AG04449 (cell line): Measurements from ENCODE around the gene RNASET2.

ENCODE experiments used
- CTCF ChIA-PET: fragments of 350-600 bp; formaldehyde crosslinking; extraction: SDS; loops from one replicate; lab custom pipeline; 2021; ENCODE audit warnings: antibody characterized with exemption; lab: Yijun Ruan, JAX
- POLR2A ChIA-PET: fragments of 400-600, 350-600 bp; formaldehyde crosslinking; extraction: SDS; loops from one replicate; lab custom pipeline; 2020; ENCODE audit warnings: antibody characterized with exemption, inconsistent platforms; lab: Yijun Ruan, JAX
- DNase-seq: peaks from one replicate; pipeline ENCODE4 v3.0.0-alpha.2; 2010; ENCODE audit warnings: low read depth, low spot score
- H3K4me3 ChIP-seq: 2 replicates; pipeline ENCODE4 v1.5.1; 2011; ENCODE audit warnings: low read depth, mild to moderate bottlenecking, control low read depth, low read length
- CTCF ChIP-seq: IDR thresholded peaks from one replicate; pipeline ENCODE4 v1.5.1; 2011; ENCODE audit warnings: mild to moderate bottlenecking, moderate library complexity, low read length, control low read depth, inconsistent platforms; ENCODE audit not compliant: insufficient read depth; ENCODE audit errors: missing control alignments

Gene RNASET2

GRCh38 chr6:166955121-166955864, 1.1 kb downstream of the RNASET2 start:
- no peak for TF ChIP-seq CTCF
- DNase-seq: no peak
- CTCF ChIA-PET: interaction anchor here (1.2 to 2.4 kb wide), 4 partner anchors 11 to 179 kb away, joined by 4 to 13 read pairs (median 8); no protein-coding TSS in a partner anchor
- POLR2A ChIA-PET: no interaction called here
- peak overlapping the region; percentile 75 for H3K4me3 ChIP-seq

- ChIA-PET POLR2A (no interaction called here), CTCF (interaction anchor here (1.0 to 2.4 kb wide), 2 partner anchors 21 to 35 kb away, joined by 3 to 10 read pairs; no protein-coding TSS in a partner anchor)
- TF ChIP-seq CTCF: no peak
Observed at GRCh38 chr6:166954118-166954713, 2.1 kb downstream of the RNASET2 start.

GRCh38 chr6:166952567-166953486, 3.5 kb downstream of the RNASET2 start:
- no peak for TF ChIP-seq CTCF
- CTCF ChIA-PET: interaction anchor here (0.7 to 2.4 kb wide), 5 partner anchors 34 to 177 kb away, joined by 3 to 10 read pairs (median 4); no protein-coding TSS in a partner anchor
- POLR2A ChIA-PET: no interaction called here
- DNase-seq: no peak
- no peak overlapping the region for H3K4me3 ChIP-seq

More at GRCh38 chr6:166954118-166954713, 2.1 kb downstream of the RNASET2 start:
- H3K4me3 ChIP-seq: no peak overlapping the region
- no peak for DNase-seq

- H3K4me3 ChIP-seq: no peak overlapping the region
- CTCF ChIA-PET: interaction anchor here (0.8 to 1.5 kb wide), 4 partner anchors 8 to 37 kb away, joined by 3 to 5 read pairs (median 3); no protein-coding TSS in a partner anchor
- TF ChIP-seq CTCF: no peak
- POLR2A ChIA-PET: no interaction called here
- no peak for DNase-seq
Observed at GRCh38 chr6:166952121-166952520, 4.2 kb downstream of the RNASET2 start.

DNA sequence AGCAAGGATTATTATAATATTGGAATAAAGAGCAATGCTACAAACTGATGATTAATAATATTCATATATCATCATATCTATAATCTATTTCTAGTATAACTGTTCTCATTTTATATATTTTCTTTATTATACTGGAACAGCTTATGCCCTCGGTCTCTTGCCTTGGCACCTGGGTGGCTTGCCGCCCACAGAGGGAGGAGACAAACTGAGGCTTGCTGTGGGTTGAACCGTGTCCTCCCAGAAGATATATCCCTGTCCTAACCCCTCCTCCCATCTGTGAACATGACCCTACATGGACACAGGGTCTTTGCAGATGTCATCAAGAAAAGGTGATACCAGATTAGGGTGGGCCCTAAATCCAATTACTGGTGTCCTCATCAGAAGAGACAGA, 4.7 kb downstream of the RNASET2 start:
- ChIA-PET POLR2A (no interaction called here), CTCF (interaction anchor here (0.8 to 1.5 kb wide), 4 partner anchors 9 to 37 kb away, joined by 3 to 5 read pairs (median 3); no protein-coding TSS in a partner anchor)
- H3K4me3 ChIP-seq: no peak overlapping the region
- DNase-seq: no peak
- no peak for TF ChIP-seq CTCF
